Rectal smooth muscle tissue (tissue), 1 donor: ENCODE measurements around the gene CBX4.
A peak's percentile ranks its signal among the peaks of the same experiment; 100 is the strongest.

Source experiments
- H3K27ac ChIP-seq: one replicate; pipeline ENCODE4 v1.7.0; 2013; ENCODE audit warnings: low read depth, low read length, inconsistent platforms
- H3K27me3 ChIP-seq: one replicate; pipeline ENCODE4 v1.7.0; 2013; ENCODE audit warnings: low read length; ENCODE audit not compliant: control insufficient read depth, insufficient read depth
- H3K36me3 ChIP-seq: one replicate; pipeline ENCODE4 v1.7.0; 2013; ENCODE audit warnings: low read length; ENCODE audit not compliant: control insufficient read depth, insufficient read depth
- H3K4me1 ChIP-seq: one replicate; pipeline ENCODE4 v1.7.0; 2013; ENCODE audit warnings: low read length; ENCODE audit not compliant: control insufficient read depth, insufficient read depth
- H3K4me3 ChIP-seq: one replicate; pipeline ENCODE4 v1.7.0; 2013; ENCODE audit warnings: low read length
- H3K9ac ChIP-seq: one replicate; pipeline ENCODE4 v1.7.0; 2013; ENCODE audit warnings: low read length

The CBX4 gene

DNA sequence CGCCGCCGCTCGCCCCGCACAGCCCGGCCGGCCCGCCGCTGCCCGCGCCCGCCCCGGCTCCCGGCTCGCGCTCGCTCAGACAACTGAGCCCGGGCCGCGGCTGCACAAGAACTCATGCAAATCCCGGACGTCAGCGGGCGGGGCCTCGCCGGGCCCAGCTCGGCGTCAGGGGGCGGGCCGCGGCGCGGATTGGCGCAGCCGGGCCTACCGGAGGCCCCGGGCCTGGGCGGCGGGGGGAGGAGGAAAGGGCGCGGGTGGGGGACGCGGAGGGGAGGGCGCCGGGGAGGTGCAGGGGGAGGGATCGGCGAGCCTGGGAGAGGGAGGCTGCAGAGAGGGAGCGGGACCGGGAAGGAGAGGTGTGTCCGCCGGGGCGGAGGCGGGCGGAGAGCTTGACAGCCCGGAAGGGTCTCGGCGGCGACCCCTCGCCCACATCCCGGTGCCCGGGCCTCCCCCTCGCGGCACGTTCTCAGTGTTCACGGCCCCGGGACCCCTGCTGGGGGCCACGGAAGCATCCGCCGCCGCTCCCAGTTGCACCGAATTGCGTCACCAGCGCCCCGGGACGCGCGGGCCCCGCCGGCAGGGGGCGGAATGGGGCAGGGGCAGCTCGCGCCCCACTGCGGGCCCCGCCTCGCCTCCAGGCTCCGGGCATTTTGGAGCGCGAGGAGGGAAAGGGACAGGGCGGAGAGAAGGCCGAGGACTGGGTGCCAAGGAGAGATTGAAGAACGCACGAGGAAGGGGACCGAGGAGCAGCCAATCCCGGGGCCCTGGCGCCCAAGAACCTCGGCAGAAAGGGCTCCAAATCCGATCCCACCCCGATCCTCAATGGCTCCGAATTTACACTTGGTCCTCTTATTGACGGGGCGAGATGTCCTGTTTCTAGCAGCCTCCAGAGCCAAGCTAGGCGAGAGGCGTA is at the start of gene CBX4:
TSS of gene CBX4 (minus strand) at position 85 of the 913 bp plus-strand sequence. CDS start 189 bp downstream, outside the sequence.
- Histone ChIP-seq H3K4me3 (peak within 1 kb of the TSS; percentile 81), H3K27me3 (peaks cover 33% of the 10 kb centered on the region), H3K4me1 (peaks cover 14% of the 10 kb centered on the region), H3K9ac (peak within 1 kb of the TSS; percentile 42), H3K36me3 (peaks cover 4% of the 10 kb centered on the region), H3K27ac (peak within 1 kb of the TSS; percentile 87)

DNA sequence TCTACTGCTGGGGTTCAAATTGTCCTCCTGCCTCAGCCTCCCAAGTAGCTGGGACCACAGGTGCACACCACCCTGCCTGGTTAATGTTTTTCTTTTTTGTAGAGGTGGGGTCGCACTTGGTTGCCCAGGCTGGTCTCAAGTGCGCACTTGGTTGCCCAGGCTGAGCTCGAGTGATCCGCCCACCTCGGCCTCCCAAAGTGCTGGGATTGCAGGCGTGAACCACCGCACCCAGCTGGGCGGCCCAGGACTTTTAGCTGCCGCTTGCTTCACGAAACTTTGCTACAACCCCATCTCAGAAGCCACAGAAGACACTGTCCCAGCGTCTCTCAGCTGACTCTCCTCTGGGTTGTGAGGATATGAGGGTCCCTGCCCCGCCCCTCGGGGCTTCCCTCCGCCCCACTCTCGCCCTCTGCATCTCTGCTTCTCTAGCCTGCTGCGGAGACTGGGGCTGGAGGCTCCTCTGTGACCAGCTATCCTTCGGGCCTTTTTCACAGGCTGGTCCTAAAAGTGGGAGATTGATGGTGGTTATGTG is 48.8 kb upstream of the CBX4 start:
- Histone ChIP-seq H3K9ac (no peak overlapping the region), H3K4me1 (peaks cover 2% of the 10 kb centered on the region), H3K27ac (no peak overlapping the region), H3K36me3 (no peaks in the 10 kb centered on the region), H3K27me3 (peaks cover 3% of the 10 kb centered on the region), H3K4me3 (no peak overlapping the region)

DNA sequence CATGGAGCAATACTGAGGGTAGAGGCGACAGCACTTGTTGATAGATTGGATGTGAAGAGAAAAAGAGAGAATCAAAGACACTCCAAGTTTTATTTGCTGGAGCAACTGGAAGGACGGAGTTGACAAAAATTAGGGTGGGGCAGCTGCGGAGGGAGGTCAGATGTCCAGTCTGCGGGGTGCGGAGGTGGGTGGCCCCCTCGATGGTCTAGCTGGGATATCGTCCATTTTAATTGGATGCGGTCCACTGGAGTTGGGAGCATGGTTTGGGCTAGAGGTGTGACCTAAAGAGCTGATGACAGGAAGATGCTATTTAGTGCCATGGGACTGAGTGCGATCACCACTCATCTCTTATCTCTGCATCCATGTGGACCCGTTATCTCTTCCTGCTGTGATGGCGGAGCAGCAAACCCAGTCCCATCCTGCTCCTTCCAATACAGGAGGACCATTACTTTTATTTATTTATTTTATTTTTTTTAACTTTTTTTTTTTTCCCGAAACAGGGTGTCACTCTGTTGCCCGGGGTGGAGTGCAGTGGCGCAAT is 48.3 kb upstream of the CBX4 start:
- Histone ChIP-seq H3K4me3 (no peak overlapping the region), H3K36me3 (no peaks in the 10 kb centered on the region), H3K27ac (no peak overlapping the region), H3K9ac (no peak overlapping the region), H3K4me1 (peaks cover 2% of the 10 kb centered on the region), H3K27me3 (peaks cover 3% of the 10 kb centered on the region)

DNA sequence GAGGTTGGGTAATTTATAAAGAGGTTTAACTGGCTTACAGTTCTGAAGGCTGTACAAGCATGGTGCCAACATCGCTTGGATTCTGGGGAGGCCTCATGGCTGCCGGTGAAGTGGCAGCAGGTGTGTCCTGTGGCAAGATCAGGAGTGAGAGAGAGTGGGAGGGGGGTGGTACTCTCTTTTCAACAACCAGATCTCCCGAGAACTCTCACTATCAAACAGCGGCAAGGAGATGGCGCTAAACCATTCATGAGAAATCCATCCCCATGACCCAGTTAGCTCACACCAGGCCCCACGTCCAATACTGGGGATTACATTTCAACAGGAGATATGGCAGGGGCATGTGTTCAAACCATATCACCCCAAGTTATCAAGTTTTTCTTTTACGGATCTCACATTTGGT is 44.0 kb upstream of the CBX4 start:
- H3K4me1 ChIP-seq = no peaks in the 10 kb centered on the region
- no peak overlapping the region for H3K9ac ChIP-seq
- H3K4me3 ChIP-seq = no peak overlapping the region
- peaks cover 4% of the 10 kb centered on the region for H3K27me3 ChIP-seq
- no peaks in the 10 kb centered on the region for H3K36me3 ChIP-seq
- no peak overlapping the region for H3K27ac ChIP-seq

DNA sequence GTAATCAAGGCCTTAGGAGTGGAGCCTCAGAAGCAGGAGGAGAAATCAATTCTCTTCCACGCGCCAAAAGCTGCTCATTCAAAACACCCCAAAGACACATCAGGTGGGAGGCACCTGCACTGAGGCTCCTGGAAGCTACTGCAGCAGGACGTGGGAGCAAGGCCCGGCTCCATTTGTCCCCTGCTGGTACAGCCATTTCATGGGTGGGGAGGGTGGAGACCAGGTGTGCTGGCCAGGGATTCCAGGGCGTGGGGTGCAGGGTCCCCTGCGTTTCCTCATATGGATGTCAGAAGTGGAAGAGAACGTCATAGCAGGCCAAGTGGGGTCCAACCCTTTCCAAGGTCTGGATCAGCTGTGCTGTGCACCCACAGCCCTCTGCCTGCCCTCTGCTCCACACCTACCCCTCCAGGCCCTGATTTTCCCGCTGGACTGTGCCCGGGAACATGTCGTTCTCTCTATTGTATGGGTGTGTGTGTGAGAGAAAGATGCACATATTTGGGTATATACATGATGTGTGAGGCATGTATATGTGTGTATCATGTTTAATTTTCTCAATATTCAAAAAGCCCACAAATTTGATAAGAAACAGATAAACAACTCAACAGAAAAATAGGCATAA is 39.2 kb upstream of the CBX4 start:
- no peak overlapping the region for H3K4me3 ChIP-seq
- H3K27ac ChIP-seq = no peak overlapping the region
- no peaks in the 10 kb centered on the region for H3K4me1 ChIP-seq
- peaks cover 4% of the 10 kb centered on the region for H3K27me3 ChIP-seq
- H3K9ac ChIP-seq = no peak overlapping the region
- no peaks in the 10 kb centered on the region for H3K36me3 ChIP-seq

DNA sequence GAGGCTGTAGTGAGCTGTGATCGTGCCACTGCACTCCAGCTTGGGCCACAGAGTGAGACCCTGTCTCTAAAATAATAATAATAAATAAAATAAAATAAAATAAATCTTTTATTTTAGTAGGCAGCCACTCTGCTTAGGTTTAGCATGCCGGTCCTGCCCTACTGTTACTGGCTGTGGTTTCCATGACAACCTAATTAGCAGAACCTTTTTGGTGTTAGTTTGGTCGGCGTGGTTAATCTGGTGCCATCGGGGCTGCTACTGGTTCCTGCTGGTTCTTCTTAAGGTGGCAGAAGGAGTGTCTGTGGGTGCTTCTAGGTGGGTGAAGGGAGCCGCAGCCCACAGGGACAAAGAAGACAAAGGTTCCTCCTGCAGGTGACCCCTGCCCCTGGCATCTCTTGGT is 37.8 kb upstream of the CBX4 start:
- H3K27ac ChIP-seq = no peak overlapping the region
- no peak overlapping the region for H3K4me3 ChIP-seq
- H3K27me3 ChIP-seq = peaks cover 4% of the 10 kb centered on the region
- no peaks in the 10 kb centered on the region for H3K36me3 ChIP-seq
- H3K4me1 ChIP-seq = no peaks in the 10 kb centered on the region
- no peak overlapping the region for H3K9ac ChIP-seq

DNA sequence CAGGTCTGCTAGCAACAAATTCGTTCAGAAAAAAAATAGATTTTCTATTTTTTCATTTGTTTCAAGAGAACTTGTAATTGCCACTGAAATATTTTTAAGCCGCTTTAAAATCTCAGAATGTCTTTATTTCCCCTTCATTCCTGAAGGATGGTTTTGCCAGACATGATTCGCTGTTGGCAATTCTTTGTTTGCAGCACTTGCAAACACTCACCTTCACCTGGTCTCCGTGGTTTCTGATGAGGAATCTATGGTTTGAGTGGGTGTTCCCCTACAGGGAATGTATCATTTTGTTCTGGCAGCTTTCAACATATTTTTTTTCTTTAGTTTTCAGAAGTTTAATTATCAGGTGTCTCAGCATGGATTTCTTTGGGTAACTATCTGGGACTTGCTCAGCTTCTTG is 36.3 kb upstream of the CBX4 start:
- Histone ChIP-seq H3K4me3 (no peak overlapping the region), H3K27ac (no peak overlapping the region), H3K9ac (no peak overlapping the region), H3K4me1 (no peaks in the 10 kb centered on the region), H3K27me3 (peaks cover 4% of the 10 kb centered on the region), H3K36me3 (no peaks in the 10 kb centered on the region)

DNA sequence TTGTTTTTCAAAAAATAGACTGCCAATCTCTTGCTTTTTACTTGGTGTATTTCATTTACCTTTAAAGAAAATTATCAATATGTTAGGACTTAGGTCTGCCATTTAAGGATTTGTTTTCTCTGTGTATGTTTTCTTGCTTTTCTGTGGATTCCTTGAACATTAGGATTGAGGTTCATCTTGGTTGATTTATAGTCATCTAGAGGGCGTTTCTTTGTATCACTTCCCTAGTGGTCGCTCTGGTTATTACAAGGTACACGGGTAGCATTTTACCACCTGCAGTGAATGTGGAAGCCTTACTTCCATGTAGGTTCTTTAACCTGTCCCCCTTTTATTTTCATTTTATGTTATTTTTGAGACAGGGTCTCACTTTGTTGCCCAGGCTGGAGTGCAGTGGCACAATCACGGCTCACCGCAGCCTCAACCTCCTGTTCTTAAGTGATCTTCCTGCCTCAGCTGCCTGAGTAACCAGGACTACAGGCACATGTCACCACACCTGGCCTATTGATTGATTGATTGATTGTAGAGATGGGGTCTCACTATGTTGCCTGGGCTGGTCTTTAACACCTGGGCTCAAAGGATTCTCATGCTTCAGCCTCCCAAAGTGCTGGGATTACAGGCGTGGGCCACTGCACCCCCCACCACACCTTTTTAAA is 35.2 kb upstream of the CBX4 start:
- Histone ChIP-seq H3K9ac (no peak overlapping the region), H3K36me3 (no peaks in the 10 kb centered on the region), H3K27ac (no peak overlapping the region), H3K4me1 (no peaks in the 10 kb centered on the region), H3K27me3 (peaks cover 4% of the 10 kb centered on the region), H3K4me3 (no peak overlapping the region)

DNA sequence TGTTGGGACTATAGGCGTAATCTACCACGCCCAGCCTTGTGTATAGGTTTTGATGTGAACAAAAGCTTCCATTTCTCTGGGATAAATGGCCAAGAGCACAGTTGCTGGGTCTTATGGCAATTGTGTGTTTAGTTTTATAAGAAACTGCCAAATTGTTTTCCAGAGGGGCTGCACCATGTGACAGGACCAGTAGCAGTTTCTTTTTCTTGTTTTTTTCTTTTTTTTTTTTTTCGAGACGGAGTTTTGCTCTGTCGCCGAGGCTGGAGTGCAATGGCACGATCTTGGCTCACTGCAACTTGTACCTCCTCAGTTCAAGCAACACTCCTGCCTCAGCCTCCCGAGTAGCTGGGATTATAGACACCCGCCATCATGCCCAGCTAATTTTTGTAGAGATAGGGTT is 34.3 kb upstream of the CBX4 start:
- Histone ChIP-seq H3K27me3 (peaks cover 3% of the 10 kb centered on the region), H3K4me1 (no peaks in the 10 kb centered on the region), H3K27ac (no peak overlapping the region), H3K9ac (no peak overlapping the region), H3K36me3 (no peaks in the 10 kb centered on the region), H3K4me3 (no peak overlapping the region)

DNA sequence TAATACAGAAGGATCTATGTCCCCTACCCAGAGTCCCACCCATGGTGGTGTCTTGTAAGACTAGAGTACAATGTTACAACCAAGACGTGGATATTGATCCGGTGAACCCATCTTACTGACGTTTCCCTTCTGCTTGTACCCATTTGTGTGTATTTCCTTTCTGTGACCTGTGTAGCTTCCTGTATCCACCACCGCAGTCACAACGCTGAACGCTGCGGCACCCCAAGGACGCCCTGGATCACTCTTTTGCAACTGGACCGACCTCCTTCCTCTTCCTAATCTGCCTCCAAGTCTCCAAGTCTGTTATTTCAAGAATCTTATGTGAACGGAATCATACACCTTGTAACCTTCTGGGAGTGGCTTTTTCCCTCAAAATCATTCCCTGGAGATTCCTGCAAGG is 33.5 kb upstream of the CBX4 start:
- H3K36me3 ChIP-seq = no peaks in the 10 kb centered on the region

DNA sequence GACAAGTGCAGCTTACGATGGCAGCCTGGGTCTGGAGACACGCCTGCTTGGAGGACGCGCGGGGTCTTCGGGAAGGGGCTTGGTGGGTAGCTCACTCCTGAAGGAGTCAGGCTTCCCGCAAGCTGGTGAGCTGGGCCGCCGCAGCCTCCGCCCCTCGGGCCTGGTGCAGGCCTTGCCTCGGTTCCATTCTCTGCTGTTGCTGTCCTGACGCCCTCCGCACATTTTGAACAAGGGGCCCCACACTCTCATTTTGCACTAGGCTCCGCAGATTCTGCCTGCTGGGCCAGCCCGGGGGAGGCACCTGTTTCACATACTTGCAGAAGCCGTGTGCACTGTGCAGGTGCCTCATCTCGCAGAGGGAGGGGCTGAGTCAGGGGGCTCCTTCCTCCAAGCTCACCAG is 31.9 kb upstream of the CBX4 start:
- Histone ChIP-seq H3K27me3 (no peaks in the 10 kb centered on the region), H3K27ac (no peak overlapping the region), H3K4me1 (no peaks in the 10 kb centered on the region), H3K9ac (no peak overlapping the region), H3K4me3 (no peak overlapping the region), H3K36me3 (no peaks in the 10 kb centered on the region)

More for the DNA sequence above, 33.5 kb upstream of the CBX4 start:
- H3K9ac ChIP-seq = no peak overlapping the region
- no peak overlapping the region for H3K4me3 ChIP-seq
- no peak overlapping the region for H3K27ac ChIP-seq
- no peaks in the 10 kb centered on the region for H3K4me1 ChIP-seq
- H3K27me3 ChIP-seq = no peaks in the 10 kb centered on the region

DNA sequence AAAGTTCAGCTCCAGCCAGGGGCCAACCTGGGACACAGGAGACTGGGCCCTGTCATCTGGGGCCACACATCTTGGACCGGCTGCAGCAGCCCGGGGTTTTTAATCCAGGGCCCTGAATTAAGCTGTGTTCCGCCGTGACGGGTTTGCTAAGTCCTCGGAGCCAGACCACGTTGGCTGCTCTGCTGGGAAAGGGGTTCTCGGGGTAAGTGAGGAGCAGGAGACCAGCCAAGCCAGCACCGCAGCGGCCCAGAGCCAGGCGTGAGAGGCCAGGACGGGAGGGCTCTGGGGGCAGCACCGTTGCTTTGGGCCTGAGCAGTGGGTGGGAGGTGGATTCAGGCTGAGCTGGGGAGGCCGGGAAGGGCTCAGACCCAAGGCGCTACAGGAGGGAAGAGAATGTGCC is 31.3 kb upstream of the CBX4 start:
- Histone ChIP-seq H3K4me1 (no peaks in the 10 kb centered on the region), H3K4me3 (no peak overlapping the region), H3K27me3 (no peaks in the 10 kb centered on the region), H3K9ac (no peak overlapping the region), H3K27ac (no peak overlapping the region), H3K36me3 (no peaks in the 10 kb centered on the region)
